Measurements from ENCODE around the gene CHD5. TPM values are rescaled to one million over a fixed set of nuclear protein-coding genes. Genes with fewer than 3 reads are reported as not detected.

CHD5 gene
- polyA plus RNA-seq, 2 of the 4 experiments (the other 2 are of a cell fraction), result 0.21 to 0.66 TPM

GRCh38 chr1:6163191-6163972 lies 16.7 kb downstream of the CHD5 start:
- CTCF ChIA-PET, result interaction anchor here (2.1 kb wide), 1 partner anchor 8 kb away, joined by 7 read pairs; no protein-coding TSS in a partner anchor
- Histone ChIP-seq H3K27ac (no peak overlapping the region), H3K4me1 (peaks cover 1% of the 10 kb centered on the region), H3K4me3 (no peak overlapping the region), H3K9me3 (no peaks in the 10 kb centered on the region), H3K4me2 (no peak overlapping the region)
- WGBS (ENCODE audit: missing lambda C conversion rate), result 59% methylated on average over 14 of the region's 15 CpGs
- ATAC-seq (no peak), DNase-seq (ENCODE audit: low read depth in 1 of 2, low spot score in 1 of 2) (no peak), FAIRE-seq (no peak)
- TF ChIP-seq TP53 (CRISPR knock-in tag; IDR thresholded peaks at IDR 0.05) (no peak), RFX5 (IDR thresholded peaks at IDR 0.05) (no peak), FOSL2 (IDR thresholded peaks at IDR 0.05) (no peak), FOSL2 (CRISPR knock-in tag; IDR thresholded peaks at IDR 0.05) (no peak), HOXB5 (CRISPR knock-in tag; IDR thresholded peaks at IDR 0.05) (no peak), HEYL (CRISPR knock-in tag; IDR thresholded peaks at IDR 0.05) (no peak), FOXS1 (CRISPR knock-in tag; IDR thresholded peaks at IDR 0.05) (no peak), ZC3H11A (IDR thresholded peaks at IDR 0.05) (no peak), HDAC2 (IDR thresholded peaks at IDR 0.05) (no peak), MYC (IDR thresholded peaks at IDR 0.05; ENCODE audit: borderline replicate concordance, low read length) (no peak)
- POLR2A ChIA-PET, result no interaction called here

- Histone ChIP-seq H3K27ac (no peak overlapping the region), H3K4me3 (no peak overlapping the region), H3K9me3 (no peaks in the 10 kb centered on the region), H3K4me1 (peaks cover 7% of the 10 kb centered on the region), H3K4me2 (no peak overlapping the region)
- CTCF ChIA-PET, result interaction anchor here (2.1 kb wide), 1 partner anchor 9 kb away, joined by 7 read pairs; no protein-coding TSS in a partner anchor
- FAIRE-seq (no peak), ATAC-seq (peak; percentile 56 to 82; a peak in 4 of 6 replicates), DNase-seq (ENCODE audit: low read depth in 1 of 2, low spot score in 1 of 2) (peak in 1 of 2 experiments; percentile 47)
- WGBS (ENCODE audit: missing lambda C conversion rate), result 54% methylated on average over 10 of the region's 13 CpGs
- TF ChIP-seq NFE2L2 (conservative IDR thresholded peaks at IDR 0.05; ENCODE audit: low read length), result no peak
- no peak for TF ChIP-seq MAZ (IDR thresholded peaks at IDR 0.05; ENCODE audit: borderline replicate concordance, low read depth, low read length)
- TF ChIP-seq RCOR1 (IDR thresholded peaks at IDR 0.05; ENCODE audit: low read depth, low read length), result no peak
- TF ChIP-seq GATA3 (IDR thresholded peaks at IDR 0.05; ENCODE audit: borderline replicate concordance), result no peak
- TF ChIP-seq HOXB13 (CRISPR knock-in tag; IDR thresholded peaks at IDR 0.05; ENCODE audit: low read depth), result no peak
- TF ChIP-seq HOXB5 (CRISPR knock-in tag; IDR thresholded peaks at IDR 0.05), result no peak
- TF ChIP-seq CEBPB (IDR thresholded peaks at IDR 0.05), result no peak
- TF ChIP-seq E2F6 (IDR thresholded peaks at IDR 0.05; ENCODE audit: borderline replicate concordance, low read depth), result no peak
- no peak for TF ChIP-seq ELK1 (IDR thresholded peaks at IDR 0.05; ENCODE audit: low read depth, low read length)
- POLR2A ChIA-PET, result no interaction called here
Measured at GRCh38 chr1:6162773-6163172, 17.3 kb downstream of the CHD5 start.

- DNase-seq (ENCODE audit: low read depth in 1 of 2, low spot score in 1 of 2) (no peak), ATAC-seq (no peak), FAIRE-seq (no peak)
- no peak overlapping the region for H3K4me3 ChIP-seq
- no peaks in the 10 kb centered on the region for H3K9me3 ChIP-seq
- H3K27ac ChIP-seq, result no peak overlapping the region
- CTCF ChIA-PET, result interaction anchor here (0.8 to 2.1 kb wide), 2 partner anchors 9 to 82 kb away, joined by 3 to 7 read pairs; no protein-coding TSS in a partner anchor
- H3K4me1 ChIP-seq, result peaks cover 12% of the 10 kb centered on the region
- no peak for TF ChIP-seq BHLHE40 (IDR thresholded peaks at IDR 0.05; ENCODE audit: low read depth, low read length)
- no peak for TF ChIP-seq RFX5 (IDR thresholded peaks at IDR 0.05)
- TF ChIP-seq FOSB (CRISPR knock-in tag; IDR thresholded peaks at IDR 0.05), result no peak
- TF ChIP-seq KDM1A (IDR thresholded peaks at IDR 0.05; ENCODE audit: low read depth), result no peak
- no peak for TF ChIP-seq HOXA7 (CRISPR knock-in tag; IDR thresholded peaks at IDR 0.05)
- 53% methylated on average over 7 of the region's 7 CpGs for WGBS (ENCODE audit: missing lambda C conversion rate)
- H3K4me2 ChIP-seq, result no peak overlapping the region
- POLR2A ChIA-PET, result no interaction called here
Measured at GRCh38 chr1:6162341-6162740, 17.8 kb downstream of the CHD5 start.
